ENCODE data around the gene PPFIA4. TPM values are rescaled to one million over a fixed set of nuclear protein-coding genes. Genes with fewer than 3 reads are reported as not detected.

PPFIA4 gene
- total and polyA plus RNA-seq, 9 of the 15 experiments (the other 6 are each of a cell fraction or from before 2014, with no cell fraction given) = 0.07 to 12.0 (median 0.70) TPM

- 7% methylated on average over 29 of the region's 30 CpGs for whole genome bisulfite sequencing (ENCODE audit: insufficient coverage, low coverage, missing lambda C conversion rate)
- peak; percentile 55 for ATAC-seq
- TF ChIP-seq DACH1 (IDR thresholded peaks at IDR 0.05; ENCODE audit: partially characterized antibody) (no peak), BCOR (IDR thresholded peaks at IDR 0.05) (no peak), IRF9 (tag; IDR thresholded peaks at IDR 0.05) (no peak), CBX2 (IDR thresholded peaks at IDR 0.05; ENCODE audit: insufficient read depth, low read length, poor library complexity, severe bottlenecking) (no peak), STAT5A (IDR thresholded peaks at IDR 0.05; ENCODE audit: borderline replicate concordance, low read length) (no peak), ARID1B (IDR thresholded peaks at IDR 0.05) (peak; percentile 19; the same call in 1 of the 2 replicates), ZSCAN29 (IDR thresholded peaks at IDR 0.05) (no peak), XRCC5 (IDR thresholded peaks at IDR 0.05; ENCODE audit: low read depth, low read length) (no peak), ETV6 (IDR thresholded peaks at IDR 0.05; ENCODE audit: borderline replicate concordance in 1 of 2, low read depth in 2 of 2, low read length in 1 of 2) (no peak), ETV6 (CRISPR knock-in tag; IDR thresholded peaks at IDR 0.05; ENCODE audit: borderline replicate concordance) (no peak), HNRNPUL1 (IDR thresholded peaks at IDR 0.05; ENCODE audit: low read length) (no peak), DNMT1 (IDR thresholded peaks at IDR 0.05) (no peak), THAP7 (CRISPR knock-in tag; IDR thresholded peaks at IDR 0.05) (no peak), POLR3G (IDR thresholded peaks at IDR 0.05; ENCODE audit: extremely low read depth, insufficient read length, insufficient replicate concordance) (no peak), ZNF395 (CRISPR knock-in tag; IDR thresholded peaks at IDR 0.05) (no peak), CBX8 (IDR thresholded peaks at IDR 0.05; ENCODE audit: borderline replicate concordance, extremely low read depth, low read depth, low read length, poor library complexity, severe bottlenecking) (no peak), IRF2 (CRISPR knock-in tag; IDR thresholded peaks at IDR 0.05) (no peak)
- TF ChIP-seq, protein P1, sequence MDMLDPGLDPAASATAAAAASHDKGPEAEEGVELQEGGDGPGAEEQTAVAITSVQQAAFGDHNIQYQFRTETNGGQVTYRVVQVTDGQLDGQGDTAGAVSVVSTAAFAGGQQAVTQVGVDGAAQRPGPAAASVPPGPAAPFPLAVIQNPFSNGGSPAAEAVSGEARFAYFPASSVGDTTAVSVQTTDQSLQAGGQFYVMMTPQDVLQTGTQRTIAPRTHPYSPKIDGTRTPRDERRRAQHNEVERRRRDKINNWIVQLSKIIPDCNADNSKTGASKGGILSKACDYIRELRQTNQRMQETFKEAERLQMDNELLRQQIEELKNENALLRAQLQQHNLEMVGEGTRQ (CRISPR knock-in tag; IDR thresholded peaks at IDR 0.05) = no peak
- TF ChIP-seq, protein P2, sequence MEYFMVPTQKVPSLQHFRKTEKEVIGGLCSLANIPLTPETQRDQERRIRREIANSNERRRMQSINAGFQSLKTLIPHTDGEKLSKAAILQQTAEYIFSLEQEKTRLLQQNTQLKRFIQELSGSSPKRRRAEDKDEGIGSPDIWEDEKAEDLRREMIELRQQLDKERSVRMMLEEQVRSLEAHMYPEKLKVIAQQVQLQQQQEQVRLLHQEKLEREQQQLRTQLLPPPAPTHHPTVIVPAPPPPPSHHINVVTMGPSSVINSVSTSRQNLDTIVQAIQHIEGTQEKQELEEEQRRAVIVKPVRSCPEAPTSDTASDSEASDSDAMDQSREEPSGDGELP (CRISPR knock-in tag; IDR thresholded peaks at IDR 0.05; ENCODE audit: borderline replicate concordance) = no peak
These were observed 49.8 kb downstream of the PPFIA4 start for GRCh38 chr1:203076031-203076511.

More at GRCh38 chr1:203076031-203076511, 49.8 kb downstream of the PPFIA4 start:
- Histone ChIP-seq H3K79me2 (ENCODE audit: control insufficient read depth, insufficient read depth, low read length) (no peaks in the 10 kb centered on the region), H3K4me3 (no peak overlapping the region), H3K36me3 (ENCODE audit: control insufficient read depth, insufficient read depth, low read length) (no peaks in the 10 kb centered on the region), H3K27ac (ENCODE audit: extremely low read depth, low read depth, low read length) (no peak overlapping the region), H4K20me1 (replicated peaks; ENCODE audit: control insufficient read depth, insufficient read depth, low read length) (peaks cover 4% of the 10 kb centered on the region; the same call in 1 of the 2 replicates), H3K9me1 (ENCODE audit: control insufficient read depth, insufficient read depth, low read length) (no peaks in the 10 kb centered on the region), H3K4me1 (replicated peaks in 1 of 2; ENCODE audit: control insufficient read depth in 2 of 2, insufficient read depth in 2 of 2, low read length in 2 of 2) (peaks cover 0 to 10% of the 10 kb centered on the region in 2 experiments; a peak in 2 of 5 replicates), H3K9ac (ENCODE audit: insufficient read depth in 1 of 2, low read depth in 2 of 2, low read length in 2 of 2) (no peak overlapping the region), H3K4me2 (ENCODE audit: insufficient read depth, low read length) (no peak overlapping the region), H3K9me3 (replicated peaks; ENCODE audit: control insufficient read depth, insufficient read depth, low read depth, low read length) (no peaks in the 10 kb centered on the region), H2AFZ (ENCODE audit: low read depth, low read length) (no peak overlapping the region), H3K27me3 (ENCODE audit: control insufficient read depth in 2 of 2, insufficient read depth in 2 of 2, low read length in 2 of 2) (peaks cover 40 to 79% of the 10 kb centered on the region in 2 experiments)
- no TSS peak for BruUV-seq (replicated peaks)
- intact Hi-C loops (cut with micrococcal nuclease) (no loop called here), in situ Hi-C loops (cut with MboI) (no loop called here)
- FAIRE-seq (no peak), DNase-seq (ENCODE audit: extremely low read depth in 1 of 4, low spot score in 3 of 4) (peak in 1 of 4 experiments; percentile 19)
- ChIA-PET POLR2A (interaction anchor here (1.2 kb wide), 1 partner anchor 42 kb away, joined by 3 read pairs; no protein-coding TSS in a partner anchor), CTCF (ENCODE audit: low intra/inter-chr PET ratio) (no interaction called here)
